Measurements from ENCODE around the gene CCL21. TPM values are rescaled to one million over a fixed set of nuclear protein-coding genes. Genes with fewer than 3 reads are reported as not detected.
"Not testable (repeated sequence)": the region's sequence is repeated elsewhere in the genome, so short reads cannot be mapped to it uniquely, and the experiment has no call there.

Gene CCL21
- total RNA-seq, 1 donor from 2014 or later = not detected

GRCh38 chr9:34742710-34743109, 32.8 kb upstream of the CCL21 start:
- no peaks in the 10 kb centered on the region for H3K4me1 Mint-ChIP-seq (ENCODE audit: unreplicated experiment)

GRCh38 chr9:34741628-34742027, 31.7 kb upstream of the CCL21 start:
- no peak overlapping the region for H3K4me3 Mint-ChIP-seq
- no peaks in the 10 kb centered on the region for H3K9me3 Mint-ChIP-seq
- DNase-seq (ENCODE audit: extremely low spot score, unreplicated experiment) = no peak
- H3K27ac Mint-ChIP-seq = no peak overlapping the region
- TF ChIP-seq CTCF (conservative IDR thresholded peaks at IDR 0.05) = no peak
- H3K4me1 Mint-ChIP-seq (ENCODE audit: unreplicated experiment) = no peaks in the 10 kb centered on the region
- H3K36me3 Mint-ChIP-seq = no peaks in the 10 kb centered on the region
- H3K27me3 Mint-ChIP-seq = peaks cover 10% of the 10 kb centered on the region

More at GRCh38 chr9:34742710-34743109, 32.8 kb upstream of the CCL21 start:
- Mint-ChIP-seq H3K27me3 (peaks cover 6% of the 10 kb centered on the region), H3K4me3 (no peak overlapping the region), H3K27ac (no peak overlapping the region), H3K36me3 (no peaks in the 10 kb centered on the region), H3K9me3 (no peaks in the 10 kb centered on the region)
- no peak for DNase-seq (ENCODE audit: extremely low spot score, unreplicated experiment)
- no peak for TF ChIP-seq CTCF (conservative IDR thresholded peaks at IDR 0.05)

GRCh38 chr9:34740176-34740575, 30.2 kb upstream of the CCL21 start:
- H3K4me3 Mint-ChIP-seq; H3K36me3 Mint-ChIP-seq; DNase-seq (ENCODE audit: extremely low spot score, unreplicated experiment); H3K4me1 Mint-ChIP-seq (ENCODE audit: unreplicated experiment); H3K27ac Mint-ChIP-seq; H3K9me3 Mint-ChIP-seq: not testable (repeated sequence)
- H3K27me3 Mint-ChIP-seq = peaks cover 10% of the 10 kb centered on the region

- Mint-ChIP-seq H3K27me3 (peaks cover 7% of the 10 kb centered on the region), H3K4me3 (no peak overlapping the region), H3K4me1 (ENCODE audit: unreplicated experiment) (no peaks in the 10 kb centered on the region), H3K9me3 (no peaks in the 10 kb centered on the region), H3K36me3 (no peaks in the 10 kb centered on the region), H3K27ac (no peak overlapping the region)
- no peak for TF ChIP-seq CTCF (conservative IDR thresholded peaks at IDR 0.05)
- no peak for DNase-seq (ENCODE audit: extremely low spot score, unreplicated experiment)
Measured at GRCh38 chr9:34737677-34738260, 27.8 kb upstream of the CCL21 start.

GRCh38 chr9:34734720-34735119, 24.8 kb upstream of the CCL21 start:
- no peaks in the 10 kb centered on the region for H3K4me1 Mint-ChIP-seq (ENCODE audit: unreplicated experiment)
- TF ChIP-seq CTCF (conservative IDR thresholded peaks at IDR 0.05) = no peak
- peaks cover 10% of the 10 kb centered on the region for H3K27me3 Mint-ChIP-seq
- H3K4me3 Mint-ChIP-seq = no peak overlapping the region
- H3K9me3 Mint-ChIP-seq = no peaks in the 10 kb centered on the region
- H3K27ac Mint-ChIP-seq = no peak overlapping the region
- H3K36me3 Mint-ChIP-seq = no peaks in the 10 kb centered on the region
- no peak for DNase-seq (ENCODE audit: extremely low spot score, unreplicated experiment)

GRCh38 chr9:34732886-34733285, 22.9 kb upstream of the CCL21 start:
- no peak for DNase-seq (ENCODE audit: extremely low spot score, unreplicated experiment)
- Mint-ChIP-seq H3K4me3 (no peak overlapping the region), H3K36me3 (no peaks in the 10 kb centered on the region), H3K9me3 (no peaks in the 10 kb centered on the region), H3K27me3 (peaks cover 9% of the 10 kb centered on the region), H3K4me1 (ENCODE audit: unreplicated experiment) (no peaks in the 10 kb centered on the region), H3K27ac (no peak overlapping the region)
- no peak for TF ChIP-seq CTCF (conservative IDR thresholded peaks at IDR 0.05)
